Measurements from ENCODE around the gene PTDSS2.
"Not testable (repeated sequence)": the region's sequence is repeated elsewhere in the genome, so short reads cannot be mapped to it uniquely, and the experiment has no call there.

PTDSS2 gene

GRCh38 chr11:449889-450808 lies at the start of gene PTDSS2:
PTDSS2 (plus strand) TSS chr11:450279; CDS start chr11:450456, 177 bp downstream.
- DNase-seq (ENCODE audit: low read depth): peak; percentile 91

- DNase-seq (ENCODE audit: low read depth): not testable (repeated sequence)
These were observed 48.9 kb upstream of the PTDSS2 start for GRCh38 chr11:401196-401595.

GRCh38 chr11:403021-403760 lies 46.9 kb upstream of the PTDSS2 start:
- DNase-seq (ENCODE audit: low read depth): no peak

- no peak for DNase-seq (ENCODE audit: low read depth)
These were observed 46.2 kb upstream of the PTDSS2 start for GRCh38 chr11:403761-404431.

- no peak for DNase-seq (ENCODE audit: low read depth)
These were observed 45.4 kb upstream of the PTDSS2 start for GRCh38 chr11:404551-405264.

- no peak for DNase-seq (ENCODE audit: low read depth)
These were observed 44.6 kb upstream of the PTDSS2 start for GRCh38 chr11:405323-405953.

- no peak for DNase-seq (ENCODE audit: low read depth)
These were observed 43.9 kb upstream of the PTDSS2 start for GRCh38 chr11:405954-406795.

GRCh38 chr11:406796-407650 lies 43.1 kb upstream of the PTDSS2 start:
- DNase-seq (ENCODE audit: low read depth): peak; percentile 77

- DNase-seq (ENCODE audit: low read depth): no peak
These were observed 42.4 kb upstream of the PTDSS2 start for GRCh38 chr11:407651-408123.

GRCh38 chr11:408154-409007 lies 41.7 kb upstream of the PTDSS2 start:
- no peak for DNase-seq (ENCODE audit: low read depth)

GRCh38 chr11:409008-409599 lies 41.0 kb upstream of the PTDSS2 start:
- DNase-seq (ENCODE audit: low read depth): no peak

- no peak for DNase-seq (ENCODE audit: low read depth)
These were observed 40.2 kb upstream of the PTDSS2 start for GRCh38 chr11:409600-410483.

- DNase-seq (ENCODE audit: low read depth): not testable (repeated sequence)
These were observed 39.4 kb upstream of the PTDSS2 start for GRCh38 chr11:410711-411110.

GRCh38 chr11:411520-411919 lies 38.6 kb upstream of the PTDSS2 start:
- not testable (repeated sequence) for DNase-seq (ENCODE audit: low read depth)

GRCh38 chr11:412641-413119 lies 37.4 kb upstream of the PTDSS2 start:
- DNase-seq (ENCODE audit: low read depth): no peak

Measured in stimulated activated CD8-positive, alpha-beta memory T cell treated with anti-CD3 and anti-CD28 coated beads, Interleukin-7, amount 100 ng/mL, for 24 hours (primary cell).